Hepatocyte (in vitro differentiated cells): ENCODE measurements around the gene AP1AR.

ENCODE experiments used
- CTCF ChIP-seq: fragments of 200-600 bp; sonication (generic); IDR thresholded peaks from 2 replicates; pipeline ENCODE4 v1.5.1; 2016; ENCODE audit warnings: antibody characterized with exemption, mild to moderate bottlenecking; ENCODE audit not compliant: poor library complexity
- EZH2phosphoT487 ChIP-seq: fragments of 200-600 bp; sonication (generic); IDR thresholded peaks from one replicate; pipeline ENCODE4 v1.6.1; 2018; ENCODE audit warnings: antibody characterized with exemption, mild to moderate bottlenecking, low read depth, moderate library complexity; ENCODE audit not compliant: unreplicated experiment, severe bottlenecking

GRCh38 chr4:112199041-112199440, 32.5 kb upstream of the AP1AR start:
- no peak for TF ChIP-seq CTCF
- no peak for TF ChIP-seq EZH2phosphoT487
